Measurements from ENCODE around the gene MYOM3. TPM values are rescaled to one million over a fixed set of nuclear protein-coding genes. Genes with fewer than 3 reads are reported as not detected.

The MYOM3 gene
- total and polyA plus RNA-seq, 2 of the 13 experiments (the other 11 are each of a cell fraction or from before 2014, with no cell fraction given): 5.8 to 15.3 TPM

DNA sequence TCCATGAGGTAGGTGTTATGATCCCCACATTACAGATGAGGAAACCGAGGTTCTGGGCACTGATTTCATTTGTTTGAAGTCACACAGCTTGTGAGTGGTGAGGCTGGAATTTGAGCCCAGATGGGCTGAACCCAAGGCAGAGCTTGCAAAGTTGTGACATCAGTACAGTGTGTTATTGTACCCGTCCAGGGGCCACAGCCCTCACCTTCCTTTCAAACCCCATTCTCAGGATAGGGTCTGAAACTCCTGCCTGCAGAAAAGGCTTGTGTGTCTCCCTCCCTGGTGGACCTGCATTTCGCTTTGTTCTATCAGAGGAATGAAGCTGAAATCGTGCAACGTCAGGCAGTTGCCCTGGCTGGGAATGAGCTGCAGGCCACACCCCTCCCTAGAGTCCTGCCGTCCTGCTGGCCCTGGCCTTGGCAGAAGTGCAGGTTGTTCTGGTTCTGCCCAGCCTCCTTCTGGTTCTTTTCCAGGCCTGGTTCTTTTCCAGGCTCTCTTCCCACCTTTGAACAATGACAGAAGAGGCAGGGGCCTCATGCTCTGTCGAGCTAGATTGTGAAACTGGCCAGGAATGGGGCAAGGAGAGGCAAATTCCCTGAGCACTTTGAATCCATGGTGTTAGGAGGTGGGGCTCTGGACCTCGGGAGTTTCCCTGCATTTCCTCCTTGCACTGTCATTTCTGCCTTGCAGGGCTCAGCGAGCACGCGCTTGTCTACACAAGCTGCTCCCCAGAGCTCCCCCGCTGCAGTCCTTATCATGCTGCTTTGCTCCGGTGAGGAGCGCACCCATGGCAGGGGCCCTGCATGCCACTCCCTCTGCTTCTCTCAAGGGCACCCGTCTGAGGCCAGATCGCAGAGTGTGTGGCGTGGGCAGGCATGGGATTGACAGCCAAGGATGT is 8.2 kb upstream of the MYOM3 start (continued):
- TF ChIP-seq HINFP (CRISPR knock-in tag; IDR thresholded peaks at IDR 0.05; ENCODE audit: low read depth) (peak; percentile 71), SNAPC2 (CRISPR knock-in tag; IDR thresholded peaks at IDR 0.05) (peak; percentile 75; the same call in 1 of the 2 replicates), ARNT2 (CRISPR knock-in tag; IDR thresholded peaks at IDR 0.05; ENCODE audit: low read depth) (0 out of 2 replicates have a peak, but pooled peaks have one; percentile 38), SP2 (CRISPR knock-in tag; IDR thresholded peaks at IDR 0.05) (no peak), ZNF253 (CRISPR knock-in tag; IDR thresholded peaks at IDR 0.05; ENCODE audit: borderline replicate concordance) (no peak), ZNF598 (CRISPR knock-in tag; IDR thresholded peaks at IDR 0.05; ENCODE audit: borderline replicate concordance) (no peak; the same call in 1 of the 2 replicates), ATAD3A (CRISPR knock-in tag; IDR thresholded peaks at IDR 0.05) (0 out of 2 replicates have a peak, but pooled peaks have one; percentile 38), KDM5B (CRISPR knock-in tag; IDR thresholded peaks at IDR 0.05; ENCODE audit: borderline replicate concordance) (0 out of 2 replicates have a peak, but pooled peaks have one; percentile 13), CBX2 (IDR thresholded peaks at IDR 0.05; ENCODE audit: low read depth, low read length) (no peak), CBX2 (CRISPR knock-in tag; IDR thresholded peaks at IDR 0.05; ENCODE audit: low read depth) (no peak), ZMYM3 (CRISPR knock-in tag; IDR thresholded peaks at IDR 0.05) (peak; percentile 94), ISX (CRISPR knock-in tag; conservative IDR thresholded peaks at IDR 0.05) (no peak), MIER3 (CRISPR knock-in tag; IDR thresholded peaks at IDR 0.05; ENCODE audit: borderline replicate concordance) (0 out of 2 replicates have a peak, but pooled peaks have one; percentile 20), PPARG (CRISPR knock-in tag; conservative IDR thresholded peaks at IDR 0.05) (0 out of 2 replicates have a peak, but pooled peaks have one; percentile 23), NR3C1 (CRISPR knock-in tag; IDR thresholded peaks at IDR 0.05) (no peak), PITX1 (CRISPR knock-in tag; IDR thresholded peaks at IDR 0.05) (peak; percentile 45; the same call in 1 of the 2 replicates), ZFP1 (CRISPR knock-in tag; IDR thresholded peaks at IDR 0.05) (no peak), RNF219 (CRISPR knock-in tag; IDR thresholded peaks at IDR 0.05) (no peak), ZNF484 (CRISPR knock-in tag; IDR thresholded peaks at IDR 0.05; ENCODE audit: borderline replicate concordance, low read depth) (no peak)
- TF ChIP-seq, protein P1, sequence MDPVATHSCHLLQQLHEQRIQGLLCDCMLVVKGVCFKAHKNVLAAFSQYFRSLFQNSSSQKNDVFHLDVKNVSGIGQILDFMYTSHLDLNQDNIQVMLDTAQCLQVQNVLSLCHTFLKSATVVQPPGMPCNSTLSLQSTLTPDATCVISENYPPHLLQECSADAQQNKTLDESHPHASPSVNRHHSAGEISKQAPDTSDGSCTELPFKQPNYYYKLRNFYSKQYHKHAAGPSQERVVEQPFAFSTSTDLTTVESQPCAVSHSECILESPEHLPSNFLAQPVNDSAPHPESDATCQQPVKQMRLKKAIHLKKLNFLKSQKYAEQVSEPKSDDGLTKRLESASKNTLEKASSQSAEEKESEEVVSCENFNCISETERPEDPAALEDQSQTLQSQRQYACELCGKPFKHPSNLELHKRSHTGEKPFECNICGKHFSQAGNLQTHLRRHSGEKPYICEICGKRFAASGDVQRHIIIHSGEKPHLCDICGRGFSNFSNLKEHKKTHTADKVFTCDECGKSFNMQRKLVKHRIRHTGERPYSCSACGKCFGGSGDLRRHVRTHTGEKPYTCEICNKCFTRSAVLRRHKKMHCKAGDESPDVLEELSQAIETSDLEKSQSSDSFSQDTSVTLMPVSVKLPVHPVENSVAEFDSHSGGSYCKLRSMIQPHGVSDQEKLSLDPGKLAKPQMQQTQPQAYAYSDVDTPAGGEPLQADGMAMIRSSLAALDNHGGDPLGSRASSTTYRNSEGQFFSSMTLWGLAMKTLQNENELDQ (CRISPR knock-in tag; IDR thresholded peaks at IDR 0.05; ENCODE audit: borderline replicate concordance): no peak
- TF ChIP-seq, protein P2, sequence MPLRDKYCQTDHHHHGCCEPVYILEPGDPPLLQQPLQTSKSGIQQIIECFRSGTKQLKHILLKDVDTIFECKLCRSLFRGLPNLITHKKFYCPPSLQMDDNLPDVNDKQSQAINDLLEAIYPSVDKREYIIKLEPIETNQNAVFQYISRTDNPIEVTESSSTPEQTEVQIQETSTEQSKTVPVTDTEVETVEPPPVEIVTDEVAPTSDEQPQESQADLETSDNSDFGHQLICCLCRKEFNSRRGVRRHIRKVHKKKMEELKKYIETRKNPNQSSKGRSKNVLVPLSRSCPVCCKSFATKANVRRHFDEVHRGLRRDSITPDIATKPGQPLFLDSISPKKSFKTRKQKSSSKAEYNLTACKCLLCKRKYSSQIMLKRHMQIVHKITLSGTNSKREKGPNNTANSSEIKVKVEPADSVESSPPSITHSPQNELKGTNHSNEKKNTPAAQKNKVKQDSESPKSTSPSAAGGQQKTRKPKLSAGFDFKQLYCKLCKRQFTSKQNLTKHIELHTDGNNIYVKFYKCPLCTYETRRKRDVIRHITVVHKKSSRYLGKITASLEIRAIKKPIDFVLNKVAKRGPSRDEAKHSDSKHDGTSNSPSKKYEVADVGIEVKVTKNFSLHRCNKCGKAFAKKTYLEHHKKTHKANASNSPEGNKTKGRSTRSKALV (CRISPR knock-in tag; IDR thresholded peaks at IDR 0.05): no peak

Data from HepG2 (cell line).